Middle frontal gyrus (tissue), 1 donor: ENCODE results near the gene CFAP97D2.
"Not testable (repeated sequence)": the region's sequence is repeated elsewhere in the genome, so short reads cannot be mapped to it uniquely, and the experiment has no call there.

ENCODE experiments used
- DNase-seq: peaks from one replicate; pipeline ENCODE4 v3.0.0-alpha.2; 2015; ENCODE audit warnings: low spot score; ENCODE audit errors: extremely low spot score

CFAP97D2 gene

GRCh38 chr13:114143806-114144605, 35.1 kb upstream of the CFAP97D2 start:
- DNase-seq, result no peak

DNA sequence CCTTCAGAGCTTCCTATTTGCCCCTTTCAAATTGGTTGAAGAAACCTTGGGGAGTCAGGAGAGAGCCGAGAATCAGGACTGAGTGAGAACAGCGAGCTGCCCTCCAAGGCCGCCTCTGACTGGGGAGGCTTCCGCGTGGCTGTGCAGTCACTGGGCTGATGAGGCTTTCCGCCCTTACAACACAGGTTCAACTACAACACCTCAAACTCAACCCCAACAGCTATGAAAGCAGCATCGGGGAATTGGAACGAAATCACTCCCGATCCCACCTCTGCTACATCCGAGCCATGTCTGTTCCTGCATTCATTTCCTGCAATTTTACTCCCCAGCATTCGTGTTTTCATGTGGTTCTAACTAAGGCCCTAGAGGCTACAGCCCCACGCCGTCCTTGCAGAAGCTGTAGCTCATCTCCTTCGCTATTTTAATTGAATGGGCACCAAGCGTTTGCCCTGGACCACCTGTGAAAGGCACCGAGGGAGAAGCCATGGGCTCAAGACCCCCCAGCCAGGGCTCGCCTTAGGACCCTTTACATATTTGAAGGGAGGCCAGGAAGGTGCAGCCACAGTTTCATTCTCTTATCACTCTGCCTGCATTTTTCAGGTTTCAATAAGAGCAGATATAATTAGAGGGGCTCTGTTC, 34.3 kb upstream of the CFAP97D2 start:
- no peak for DNase-seq

- no peak for DNase-seq
Measured at GRCh38 chr13:114145256-114145655, 33.8 kb upstream of the CFAP97D2 start.

DNA sequence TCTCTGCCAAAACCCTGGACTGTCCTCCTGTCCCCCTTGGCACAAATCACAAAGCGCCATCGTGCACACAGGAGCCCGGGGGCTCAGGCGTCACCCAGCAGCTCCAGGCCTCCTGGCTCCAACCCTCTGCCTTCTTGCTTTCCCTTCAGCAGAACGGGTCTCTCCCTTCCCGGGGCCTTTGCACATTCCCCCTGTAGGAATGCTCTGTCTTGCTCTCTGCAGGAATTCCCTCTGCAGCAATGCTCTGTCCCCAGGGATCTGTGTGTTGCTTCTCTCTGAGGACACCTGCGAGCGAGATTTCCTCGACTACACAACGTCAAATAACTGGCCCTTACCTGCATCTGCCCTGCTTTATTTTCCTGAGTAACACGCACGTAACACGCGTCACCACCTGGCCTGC, 33.3 kb upstream of the CFAP97D2 start:
- DNase-seq, result no peak

DNA sequence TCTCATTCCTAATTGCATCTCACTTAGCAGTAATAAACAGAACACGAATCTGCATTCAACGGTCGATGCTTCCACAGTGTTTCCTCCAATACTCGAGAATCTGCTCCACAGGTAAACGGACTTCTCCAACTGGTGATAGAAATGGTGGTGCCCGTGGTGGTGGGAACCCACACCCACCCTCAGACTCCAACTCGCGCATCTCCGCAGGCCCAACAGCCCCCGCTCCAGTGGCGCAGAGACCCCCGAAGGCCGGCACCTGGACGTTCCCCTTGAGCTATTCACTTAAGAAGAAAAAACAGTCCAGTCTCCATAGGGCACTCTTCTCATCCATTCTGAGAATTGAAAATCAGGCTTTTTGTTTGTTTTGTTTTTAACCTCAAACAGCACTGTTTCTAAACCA, 32.9 kb upstream of the CFAP97D2 start:
- DNase-seq, result no peak

DNA sequence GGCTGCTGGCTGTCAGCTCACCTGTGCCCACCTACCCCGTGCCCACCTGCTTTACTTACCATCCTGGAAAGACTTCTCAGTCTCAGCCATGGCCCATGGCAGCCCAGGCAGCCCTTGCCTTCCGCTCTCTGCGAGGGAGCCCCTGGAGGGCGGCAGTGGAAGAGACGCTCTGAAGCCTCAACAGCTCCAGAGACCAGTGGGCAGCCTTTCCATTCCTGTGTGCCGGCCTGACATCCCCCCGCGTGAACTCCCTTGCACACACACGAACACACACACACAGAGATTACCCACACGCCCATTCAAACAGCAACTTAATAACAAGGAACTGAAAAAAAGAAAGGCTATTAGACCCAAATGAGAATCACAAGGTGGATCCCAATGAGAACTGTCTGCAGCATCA, 32.4 kb upstream of the CFAP97D2 start:
- no peak for DNase-seq

DNA sequence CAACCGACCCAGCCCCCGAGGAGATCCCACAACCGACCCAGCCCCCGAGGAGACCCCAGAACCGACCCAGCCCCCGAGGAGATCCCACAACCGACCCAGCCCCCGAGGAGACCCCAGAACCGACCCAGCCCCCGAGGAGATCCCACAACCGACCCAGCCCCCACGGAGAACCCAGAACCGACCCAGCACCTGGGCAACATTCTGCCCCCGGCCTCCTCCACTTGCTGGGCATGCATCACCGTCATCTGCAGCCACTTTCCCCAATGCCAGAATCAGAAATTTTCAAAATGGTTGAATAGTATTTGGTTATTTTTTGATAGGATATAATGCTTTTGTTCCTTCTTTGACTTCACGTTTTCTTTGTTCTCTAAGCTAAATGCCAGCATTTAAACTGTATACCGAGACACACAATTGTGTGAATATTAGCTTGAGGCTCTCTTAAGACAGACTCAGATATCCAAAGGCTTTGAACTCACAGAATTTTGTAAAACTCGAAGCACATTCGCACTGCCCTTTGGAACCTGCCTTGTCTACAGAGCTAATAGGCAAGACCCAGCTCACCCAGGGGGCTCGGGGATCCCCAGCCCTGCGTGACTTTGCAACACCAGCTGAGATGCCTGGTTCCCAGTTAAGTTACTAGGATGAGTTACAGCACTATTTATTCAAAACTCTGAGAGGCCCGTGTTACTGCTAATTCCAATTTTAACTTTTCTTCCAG, 31.1 kb upstream of the CFAP97D2 start:
- DNase-seq, result no peak

DNA sequence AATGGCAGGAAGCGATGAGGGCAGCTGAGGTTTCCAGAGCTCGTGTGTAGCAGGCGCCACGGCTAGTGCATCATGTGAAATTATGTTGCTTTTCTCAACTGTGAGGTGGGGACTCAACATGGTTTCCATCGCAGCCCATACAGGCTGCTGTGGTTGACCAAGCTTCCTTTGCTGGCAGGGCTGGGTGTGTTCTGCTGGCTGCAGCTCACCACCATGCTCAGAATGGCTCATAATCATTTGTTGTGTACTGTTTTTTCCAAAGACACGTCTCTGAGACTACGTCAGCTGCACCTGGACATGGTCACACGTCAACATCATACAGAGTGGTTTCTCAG, 30.6 kb upstream of the CFAP97D2 start:
- no peak for DNase-seq

GRCh38 chr13:114148886-114149285, 30.2 kb upstream of the CFAP97D2 start:
- not testable (repeated sequence) for DNase-seq

DNA sequence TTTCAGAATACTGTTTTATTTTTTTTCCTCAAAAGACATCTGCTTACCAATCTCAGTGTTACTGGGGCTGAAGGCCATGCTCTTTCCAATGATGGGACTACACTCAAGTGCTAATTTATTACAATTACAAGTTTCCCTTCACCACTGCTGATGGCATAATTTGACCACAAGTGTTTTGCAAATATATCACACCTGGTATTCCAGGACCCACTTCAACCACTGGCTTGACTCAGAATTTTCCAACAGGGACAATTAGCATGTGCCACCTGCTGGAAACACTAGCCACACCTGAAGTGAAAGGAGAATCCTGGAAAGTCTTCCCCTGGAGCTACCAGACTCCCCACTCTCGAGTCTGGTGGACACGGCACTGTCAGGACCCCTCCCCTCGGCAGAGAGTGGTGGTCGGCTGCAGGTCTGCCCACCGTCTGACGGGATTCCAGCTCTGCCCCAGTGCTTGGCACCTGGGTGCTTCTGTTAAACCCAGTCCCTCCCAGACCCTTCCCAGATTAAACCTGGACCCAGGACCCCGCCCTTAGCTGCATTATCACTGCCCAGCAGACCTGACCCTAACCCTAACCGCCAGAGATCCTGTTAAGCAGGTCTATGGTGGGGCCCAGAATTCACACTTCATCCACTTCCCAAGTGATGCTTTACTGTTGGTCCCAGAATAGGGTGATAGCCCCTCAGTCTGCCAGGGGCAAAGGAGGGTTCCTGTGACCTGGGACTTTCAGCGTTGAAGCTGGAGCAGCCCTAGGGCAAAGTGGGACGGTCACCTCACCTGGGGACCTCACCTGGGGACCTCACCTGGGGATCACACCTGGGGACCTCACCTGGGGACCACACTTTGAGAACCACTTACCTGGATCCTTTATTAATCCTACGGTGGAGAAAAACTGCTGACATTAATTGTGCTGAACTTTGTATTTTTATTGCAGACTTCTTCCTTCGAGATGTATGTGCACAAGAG, 29.0 kb upstream of the CFAP97D2 start:
- no peak for DNase-seq

GRCh38 chr13:114151031-114151430, 28.0 kb upstream of the CFAP97D2 start:
- DNase-seq, result no peak

DNA sequence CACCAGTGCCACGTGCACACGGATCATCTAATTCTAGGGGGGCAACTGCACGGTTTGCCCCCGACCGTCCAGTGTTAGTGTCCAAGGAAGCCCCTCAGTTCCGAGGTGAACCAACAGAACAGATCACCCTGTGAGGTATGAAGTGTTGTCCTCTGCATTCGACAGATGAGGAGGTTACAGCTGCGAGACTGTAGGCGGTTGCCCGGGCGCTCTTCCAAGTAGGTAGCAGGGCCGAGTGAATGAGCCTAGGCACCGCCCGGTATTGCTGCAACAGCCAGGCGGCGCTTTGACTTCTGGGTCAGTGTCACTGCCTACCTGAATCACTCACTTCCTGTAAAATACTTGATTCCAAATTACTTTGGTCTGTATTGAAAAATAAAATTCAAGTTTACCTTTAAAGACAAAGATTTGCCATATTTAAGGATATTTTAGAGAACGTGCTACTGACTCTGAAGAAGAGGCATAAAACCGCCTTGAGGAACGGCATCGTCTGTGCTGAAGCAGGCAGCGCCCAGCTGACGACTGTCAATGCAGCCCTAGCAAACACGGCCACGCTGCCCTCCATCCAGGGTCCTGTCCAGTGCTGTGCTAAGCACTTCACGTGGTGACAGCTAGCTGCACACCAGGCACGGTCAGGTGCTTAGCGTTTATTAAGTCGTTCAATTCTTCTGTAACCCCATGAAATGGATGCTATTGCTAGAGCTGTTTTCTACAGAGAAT, 27.3 kb upstream of the CFAP97D2 start:
- DNase-seq, result no peak

- DNase-seq, result no peak
Measured at GRCh38 chr13:114152285-114152645, 26.8 kb upstream of the CFAP97D2 start.

GRCh38 chr13:114152831-114153371, 26.2 kb upstream of the CFAP97D2 start:
- no peak for DNase-seq

- DNase-seq, result no peak
Measured at GRCh38 chr13:114153485-114154080, 25.5 kb upstream of the CFAP97D2 start.

DNA sequence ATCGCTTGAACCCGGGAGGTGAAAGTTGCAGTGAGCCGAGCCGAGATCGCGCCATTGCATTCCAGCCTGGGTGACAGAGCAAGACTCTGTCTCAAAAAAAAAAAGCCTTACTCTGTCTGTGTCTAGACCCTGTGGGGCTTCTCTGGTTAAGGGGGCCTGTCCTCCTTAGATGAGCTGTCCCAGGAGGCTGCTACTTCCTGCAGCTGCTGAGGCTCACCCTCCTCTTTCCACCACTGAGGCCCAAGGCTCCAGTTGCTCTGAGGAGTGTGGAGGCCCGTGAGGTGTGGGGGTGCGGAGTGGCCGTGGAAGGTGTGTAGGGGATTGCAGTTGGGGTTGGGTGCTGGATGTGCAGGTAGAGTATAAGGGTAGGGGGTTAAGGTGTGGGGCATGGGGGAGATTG, 24.6 kb upstream of the CFAP97D2 start:
- no peak for DNase-seq

DNA sequence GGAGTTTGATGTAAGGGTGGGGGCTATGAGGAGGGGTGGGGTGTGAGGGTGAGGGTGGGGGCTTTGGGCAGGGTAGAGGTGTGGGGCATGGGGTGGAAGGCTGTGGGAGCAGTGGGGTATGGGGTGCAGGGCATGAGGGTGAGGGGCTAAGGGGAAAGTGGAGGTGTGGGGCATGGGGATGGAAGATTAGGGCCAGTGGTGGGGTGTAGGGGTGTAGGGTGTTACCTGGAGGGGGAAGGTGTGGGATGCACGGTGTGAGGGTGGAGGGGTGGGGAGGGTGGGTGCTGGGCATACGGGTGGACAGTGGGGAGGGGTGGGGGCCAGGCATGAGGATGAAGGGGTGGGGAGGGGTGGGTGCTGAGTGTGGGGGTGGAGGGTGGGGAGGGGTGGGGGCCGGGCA, 23.7 kb upstream of the CFAP97D2 start:
- DNase-seq, result no peak

DNA sequence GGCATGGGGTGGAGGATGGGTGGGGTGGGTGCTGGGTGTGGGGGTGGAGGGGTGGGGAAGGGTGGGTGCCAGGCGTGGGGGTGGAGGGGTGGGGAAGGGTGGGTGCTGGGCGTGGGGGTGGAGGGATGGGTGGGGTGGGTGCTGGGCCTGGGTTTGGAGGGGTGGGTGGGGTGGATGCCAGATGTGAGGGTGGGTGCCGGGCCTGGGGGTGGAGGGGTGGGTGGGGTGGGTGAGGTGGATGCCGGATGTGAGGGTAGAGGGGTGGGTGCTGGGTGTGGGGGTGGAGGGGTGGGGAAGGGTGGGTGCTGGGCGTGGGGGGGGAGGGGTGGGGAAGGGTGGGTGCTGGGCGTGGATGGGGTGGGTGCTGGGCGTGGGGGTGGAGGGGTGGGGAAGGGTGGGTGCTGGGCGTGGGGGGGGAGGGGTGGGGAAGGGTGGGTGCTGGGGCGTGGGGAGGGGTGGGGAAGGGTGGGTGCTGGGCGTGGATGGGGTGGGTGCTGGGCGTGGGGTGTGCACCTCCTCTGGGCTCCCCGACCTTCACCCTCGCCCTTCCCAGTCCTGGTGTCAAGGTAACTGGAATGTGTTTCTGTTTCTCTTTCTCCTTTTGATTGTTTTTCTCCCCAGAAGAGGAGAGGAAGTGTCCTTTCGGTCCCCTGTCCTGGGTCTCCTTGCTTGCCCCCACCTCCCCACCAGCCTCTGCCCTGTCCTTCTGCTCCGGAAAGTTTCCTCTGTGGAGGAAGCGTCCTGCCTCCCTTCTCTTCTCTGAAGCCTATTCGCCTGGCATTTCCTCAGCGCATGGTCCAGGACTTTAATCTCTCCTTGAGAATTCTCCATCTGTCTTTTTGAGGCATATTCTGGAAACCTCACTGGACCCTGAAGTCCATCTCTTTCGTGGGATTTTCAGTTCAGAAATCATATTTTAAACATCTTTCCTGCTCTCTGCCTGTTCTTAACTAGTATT, 22.9 kb upstream of the CFAP97D2 start:
- no peak for DNase-seq
